ENCODE data around the gene PRR7. TPM values are rescaled to one million over a fixed set of nuclear protein-coding genes. Genes with fewer than 3 reads are reported as not detected.

The PRR7 gene
- total RNA-seq, 2 experiments from 2014 or later = 12.3 to 13.0 TPM

GRCh38 chr5:177452688-177453638 is 6.3 kb downstream of the PRR7 start:
- ChIA-PET POLR2A (interaction anchor here (0.6 to 2.6 kb wide), 7 partner anchors 9 to 89 kb away, joined by 3 to 12 read pairs (median 3); partner anchors contain the start of gene GRK6), CTCF (interaction anchor here (0.7 to 8.0 kb wide), 15 partner anchors 8 to 143 kb away, joined by 3 to 188 read pairs (median 4); partner anchors contain the start of genes F12, GRK6, PFN3 and PRR7)
- Mint-ChIP-seq H3K9me3 (ENCODE audit: low read depth) (no peaks in the 10 kb centered on the region), H3K4me3 (peak overlapping the region; percentile 80), H3K27ac (no peak overlapping the region), H3K27me3 (no peaks in the 10 kb centered on the region), H3K36me3 (ENCODE audit: low read depth) (peaks cover 5% of the 10 kb centered on the region), H3K4me1 (peaks cover 36% of the 10 kb centered on the region)
- ATAC-seq (no peak), DNase-seq (no peak)
- intact Hi-C loops (cut with DNase I, micrococcal nuclease) = no loop called here

GRCh38 chr5:177453852-177454396 is 7.3 kb downstream of the PRR7 start:
- POLR2A ChIA-PET = interaction anchor here (1.0 to 2.6 kb wide), 6 partner anchors 22 to 144 kb away, joined by 3 to 25 read pairs (median 8); partner anchors contain the start of gene GRK6
- Mint-ChIP-seq H3K36me3 (ENCODE audit: low read depth) (peaks cover 5% of the 10 kb centered on the region), H3K4me1 (peaks cover 27% of the 10 kb centered on the region), H3K4me3 (peak overlapping the region; percentile 80), H3K9me3 (ENCODE audit: low read depth) (no peaks in the 10 kb centered on the region), H3K27me3 (no peaks in the 10 kb centered on the region), H3K27ac (peak overlapping the region; percentile 60)
- ATAC-seq (peak; percentile 1), DNase-seq (peak; percentile 60)
- CTCF ChIA-PET = interaction anchor here (0.6 to 8.0 kb wide), 10 partner anchors 9 to 144 kb away, joined by 3 to 188 read pairs (median 22); partner anchors contain the start of genes F12, GRK6, PFN3 and PRR7
- intact Hi-C loops (cut with DNase I, micrococcal nuclease) = loop anchor here (1.0 to 2.0 kb wide), 7 partner anchors 8 to 141 kb away; partner anchors contain the start of genes PRR7 (in 2 of the 2) and LMAN2 (in 1 of the 2)

GRCh38 chr5:177454397-177455035 is 7.9 kb downstream of the PRR7 start:
- peak; percentile 96 for DNase-seq
- peak; percentile 47 for ATAC-seq
- Mint-ChIP-seq H3K27ac (no peak overlapping the region), H3K36me3 (ENCODE audit: low read depth) (peaks cover 5% of the 10 kb centered on the region), H3K9me3 (ENCODE audit: low read depth) (no peaks in the 10 kb centered on the region), H3K4me1 (peaks cover 27% of the 10 kb centered on the region), H3K4me3 (peak overlapping the region; percentile 80), H3K27me3 (no peaks in the 10 kb centered on the region)
- POLR2A ChIA-PET = interaction anchor here (1.0 to 2.6 kb wide), 6 partner anchors 22 to 145 kb away, joined by 3 to 25 read pairs (median 8); partner anchors contain the start of gene LMAN2
- CTCF ChIA-PET = interaction anchor here (0.6 to 8.0 kb wide), 23 partner anchors 9 to 144 kb away, joined by 3 to 188 read pairs (median 7); partner anchors contain the start of genes F12, GRK6, PDLIM7 and PFN3
- intact Hi-C loops (cut with DNase I, micrococcal nuclease) = loop anchor here (1.0 to 2.0 kb wide), 11 partner anchors 8 to 321 kb away; partner anchors contain the start of genes PRR7 (in 2 of the 2), GRK6 (in 1 of the 2), LMAN2 (in 1 of the 2) and NSD1 (in 1 of the 2)

DNA sequence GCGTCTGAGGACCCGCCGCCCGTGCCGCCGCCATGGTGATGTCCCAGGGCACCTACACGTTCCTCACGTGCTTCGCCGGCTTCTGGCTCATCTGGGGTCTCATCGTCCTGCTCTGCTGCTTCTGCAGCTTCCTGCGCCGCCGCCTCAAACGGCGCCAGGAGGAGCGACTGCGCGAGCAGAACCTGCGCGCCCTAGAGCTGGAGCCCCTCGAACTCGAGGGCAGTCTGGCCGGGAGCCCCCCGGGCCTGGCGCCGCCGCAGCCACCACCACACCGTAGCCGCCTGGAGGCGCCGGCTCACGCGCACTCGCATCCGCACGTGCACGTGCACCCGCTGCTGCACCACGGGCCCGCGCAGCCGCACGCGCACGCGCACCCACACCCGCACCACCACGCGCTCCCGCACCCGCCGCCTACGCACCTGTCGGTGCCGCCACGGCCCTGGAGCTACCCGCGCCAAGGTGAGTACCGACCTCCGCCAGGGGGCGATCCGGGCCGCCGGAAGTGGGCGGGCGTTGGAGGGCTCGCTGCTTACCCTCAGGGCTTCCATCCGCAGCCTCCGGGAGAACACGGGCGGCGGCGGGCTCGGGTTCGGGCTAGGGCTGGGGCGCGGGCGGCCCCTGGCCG is 8.5 kb downstream of the PRR7 start:
- CTCF ChIA-PET = interaction anchor here (0.5 to 8.0 kb wide), 28 partner anchors 10 to 449 kb away, joined by 3 to 188 read pairs (median 6); partner anchors contain the start of genes F12, GRK6, LMAN2 and PDLIM7
- POLR2A ChIA-PET = interaction anchor here (0.6 to 2.6 kb wide), 9 partner anchors 23 to 145 kb away, joined by 3 to 25 read pairs (median 6); partner anchors contain the start of genes GRK6 and LMAN2
- Mint-ChIP-seq H3K27ac (no peak overlapping the region), H3K4me1 (peaks cover 27% of the 10 kb centered on the region), H3K36me3 (ENCODE audit: low read depth) (peaks cover 5% of the 10 kb centered on the region), H3K9me3 (ENCODE audit: low read depth) (no peaks in the 10 kb centered on the region), H3K27me3 (no peaks in the 10 kb centered on the region), H3K4me3 (peak overlapping the region; percentile 80)
- intact Hi-C loops (cut with DNase I, micrococcal nuclease) = loop anchor here (1.0 to 2.0 kb wide), 6 partner anchors 29 to 322 kb away; partner anchors contain the start of genes GRK6 (in 1 of the 2), NSD1 (in 1 of the 2), PRELID1 (in 1 of the 2) and RAB24 (in 1 of the 2)
- DNase-seq (peak; percentile 96), ATAC-seq (peak; percentile 65)

- DNase-seq = peak; percentile 99
- Mint-ChIP-seq H3K36me3 (ENCODE audit: low read depth) (peaks cover 5% of the 10 kb centered on the region), H3K27ac (peak overlapping the region; percentile 83), H3K4me3 (peak overlapping the region; percentile 80), H3K9me3 (ENCODE audit: low read depth) (no peaks in the 10 kb centered on the region), H3K27me3 (no peaks in the 10 kb centered on the region), H3K4me1 (peaks cover 27% of the 10 kb centered on the region)
- POLR2A ChIA-PET = interaction anchor here (0.6 to 2.6 kb wide), 9 partner anchors 24 to 146 kb away, joined by 3 to 25 read pairs (median 6); partner anchors contain the start of genes GRK6 and LMAN2
- peak; percentile 30 for ATAC-seq
- CTCF ChIA-PET = interaction anchor here (0.5 to 8.0 kb wide), 29 partner anchors 9 to 450 kb away, joined by 3 to 188 read pairs (median 6); partner anchors contain the start of genes F12, GRK6, LMAN2 and PDLIM7
- intact Hi-C loops (cut with DNase I, micrococcal nuclease) = loop anchor here (1.0 to 2.0 kb wide), 13 partner anchors 16 to 342 kb away; partner anchors contain the start of genes PDLIM7 (in 2 of the 2), DDX41 (in 1 of the 2), GRK6 (in 1 of the 2) and NSD1 (in 1 of the 2)
Measured at GRCh38 chr5:177455661-177456590, 9.3 kb downstream of the PRR7 start.

GRCh38 chr5:177456591-177456964 is 10.0 kb downstream of the PRR7 start:
- ATAC-seq = no peak
- peak overlapping the region; percentile 80 for H3K4me3 Mint-ChIP-seq
- H3K4me1 Mint-ChIP-seq = peaks cover 27% of the 10 kb centered on the region
- no peak overlapping the region for H3K27ac Mint-ChIP-seq
- intact Hi-C loops (cut with DNase I, micrococcal nuclease) = loop anchor here (1.0 kb wide), 7 partner anchors 16 to 342 kb away; partner anchors contain the start of genes PDLIM7 (in 2 of the 2) and DDX41 (in 1 of the 2)
- no peaks in the 10 kb centered on the region for H3K27me3 Mint-ChIP-seq
- ChIA-PET POLR2A (interaction anchor here (0.8 to 1.3 kb wide), 3 partner anchors 11 to 66 kb away, joined by 3 to 4 read pairs (median 4); partner anchors contain the start of gene PDLIM7), CTCF (interaction anchor here (0.9 to 8.0 kb wide), 17 partner anchors 13 to 111 kb away, joined by 3 to 188 read pairs (median 6); partner anchors contain the start of genes F12, GRK6, PDLIM7 and PFN3)
- no peak for DNase-seq
- no peaks in the 10 kb centered on the region for H3K9me3 Mint-ChIP-seq (ENCODE audit: low read depth)
- peaks cover 5% of the 10 kb centered on the region for H3K36me3 Mint-ChIP-seq (ENCODE audit: low read depth)

DNA sequence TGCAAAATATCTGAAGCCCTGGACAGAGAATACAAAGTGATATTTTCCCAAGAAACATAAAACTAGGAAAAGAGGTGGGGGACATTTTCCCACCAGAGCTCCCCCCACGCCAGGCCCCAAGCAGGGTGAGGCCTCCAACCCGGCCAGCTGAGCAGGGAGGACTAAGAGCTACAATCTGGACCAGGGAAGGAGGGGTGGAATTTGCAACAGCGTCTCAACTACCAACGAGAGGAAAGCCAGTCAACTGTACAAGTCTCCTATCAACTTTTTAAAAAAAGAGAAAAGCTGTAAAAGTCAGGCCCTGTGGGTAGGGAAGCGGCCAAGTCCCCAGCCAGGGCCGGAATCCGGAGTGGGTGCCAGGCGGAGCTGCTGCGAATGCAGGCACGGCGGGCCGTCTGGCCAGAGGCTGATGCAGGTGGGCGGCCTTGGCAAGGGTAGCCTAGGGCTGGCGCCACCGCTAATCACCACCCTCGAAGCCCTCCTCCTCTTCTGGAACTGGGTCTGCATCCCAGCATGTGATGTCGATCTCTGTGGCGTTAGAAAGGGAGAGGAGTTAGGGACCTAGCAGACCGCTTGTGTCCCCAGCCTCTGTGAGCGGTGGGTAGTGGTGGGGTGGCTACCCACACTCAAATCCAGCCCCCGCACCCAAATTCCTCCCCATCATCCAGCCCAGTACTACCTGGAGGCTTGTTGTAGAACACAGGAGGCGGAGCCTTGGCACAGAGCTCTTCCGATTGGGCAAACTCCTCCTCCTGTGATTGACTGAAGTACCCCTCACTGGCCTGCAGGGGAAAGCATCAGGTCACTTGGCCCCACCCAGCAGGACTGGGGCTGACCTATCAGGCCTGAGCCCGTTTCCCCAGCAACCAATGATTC is 10.6 kb downstream of the PRR7 start:
- ATAC-seq = peak; percentile 41

More for the DNA sequence above, 10.6 kb downstream of the PRR7 start:
- peak; percentile 76 for DNase-seq
- ChIA-PET POLR2A (interaction anchor here (0.6 to 1.3 kb wide), 10 partner anchors 10 to 262 kb away, joined by 3 to 17 read pairs (median 4); partner anchors contain the start of gene PDLIM7), CTCF (interaction anchor here (0.5 to 8.0 kb wide), 30 partner anchors 12 to 288 kb away, joined by 3 to 188 read pairs (median 5); partner anchors contain the start of genes DBN1, F12, GRK6 and LMAN2)
- H3K4me3 Mint-ChIP-seq = peak overlapping the region; percentile 23
- intact Hi-C loops (cut with DNase I, micrococcal nuclease) = loop anchor here (1.0 kb wide), 7 partner anchors 15 to 343 kb away; partner anchors contain the start of genes PDLIM7 (in 2 of the 2) and DDX41 (in 1 of the 2)
- peaks cover 5% of the 10 kb centered on the region for H3K36me3 Mint-ChIP-seq (ENCODE audit: low read depth)
- no peaks in the 10 kb centered on the region for H3K27me3 Mint-ChIP-seq
- H3K9me3 Mint-ChIP-seq (ENCODE audit: low read depth) = no peaks in the 10 kb centered on the region
- H3K4me1 Mint-ChIP-seq = peaks cover 26% of the 10 kb centered on the region
- peak overlapping the region; percentile 31 for H3K27ac Mint-ChIP-seq

Measured in activated CD4-positive, alpha-beta T cell treated with anti-CD3 and anti-CD28 coated beads for 36 hours (primary cell).